Ramos (cell line): ENCODE measurements around the gene KLHL25.

Experiments
- in situ Hi-C: fragments of 300-500 bp; cut with MboI; formaldehyde crosslinking; loops from one replicate; pipeline ENCODE4 v1.14.3; 2022; ENCODE audit warnings: low sequenced_read_pairs; ENCODE audit not compliant: unreplicated experiment

The KLHL25 gene

GRCh38 chr15:85762756-85763127, 32.0 kb downstream of the KLHL25 start:
- in situ Hi-C loops = no loop called here

- in situ Hi-C loops = no loop called here
These were observed 32.5 kb downstream of the KLHL25 start for GRCh38 chr15:85762039-85762755.

GRCh38 chr15:85761635-85762034, 33.1 kb downstream of the KLHL25 start:
- in situ Hi-C loops = no loop called here

GRCh38 chr15:85760531-85761371, 34.0 kb downstream of the KLHL25 start:
- in situ Hi-C loops = no loop called here

GRCh38 chr15:85760049-85760448, 34.7 kb downstream of the KLHL25 start:
- in situ Hi-C loops = no loop called here

GRCh38 chr15:85759376-85759775, 35.3 kb downstream of the KLHL25 start:
- in situ Hi-C loops = no loop called here

GRCh38 chr15:85758655-85758978, 36.1 kb downstream of the KLHL25 start:
- in situ Hi-C loops = no loop called here

- in situ Hi-C loops = no loop called here
These were observed 36.6 kb downstream of the KLHL25 start for GRCh38 chr15:85757939-85758654.

GRCh38 chr15:85757073-85757938, 37.4 kb downstream of the KLHL25 start:
- in situ Hi-C loops = no loop called here

- in situ Hi-C loops = no loop called here
These were observed 38.2 kb downstream of the KLHL25 start for GRCh38 chr15:85756411-85757072.

- in situ Hi-C loops = no loop called here
These were observed 38.8 kb downstream of the KLHL25 start for GRCh38 chr15:85755942-85756341.

GRCh38 chr15:85755471-85755870, 39.3 kb downstream of the KLHL25 start:
- in situ Hi-C loops = no loop called here

- in situ Hi-C loops = no loop called here
These were observed 39.7 kb downstream of the KLHL25 start for GRCh38 chr15:85754989-85755388.

- in situ Hi-C loops = no loop called here
These were observed 40.8 kb downstream of the KLHL25 start for GRCh38 chr15:85753791-85754452.

GRCh38 chr15:85753261-85753660, 41.5 kb downstream of the KLHL25 start:
- in situ Hi-C loops = no loop called here

GRCh38 chr15:85752491-85752961, 42.2 kb downstream of the KLHL25 start:
- in situ Hi-C loops = no loop called here

GRCh38 chr15:85752124-85752475, 42.6 kb downstream of the KLHL25 start:
- in situ Hi-C loops = no loop called here

GRCh38 chr15:85751291-85752123, 43.2 kb downstream of the KLHL25 start:
- in situ Hi-C loops = no loop called here
